Measurements from ENCODE around the gene ACTR1B.
A peak's percentile ranks its signal among the peaks of the same experiment; 100 is the strongest.
"Not testable (repeated sequence)": the region's sequence is repeated elsewhere in the genome, so short reads cannot be mapped to it uniquely, and the experiment has no call there.

The ACTR1B gene

GRCh38 chr2:97663962-97664635, at the start of gene ACTR1B:
Gene ACTR1B (minus strand): TSS chr2:97664044. CDS start chr2:97663890, 154 bp downstream.
- peak; percentile 94 to 95 for DNase-seq (ENCODE audit: low read depth in 2 of 2)

GRCh38 chr2:97712693-97713295, 49.0 kb upstream of the ACTR1B start:
- DNase-seq (ENCODE audit: low read depth in 2 of 2): no peak

GRCh38 chr2:97712175-97712574, 48.3 kb upstream of the ACTR1B start:
- DNase-seq (ENCODE audit: low read depth in 2 of 2): not testable (repeated sequence)

- no peak for DNase-seq (ENCODE audit: low read depth in 2 of 2)
These were observed 47.5 kb upstream of the ACTR1B start for GRCh38 chr2:97711394-97711711.

- no peak for DNase-seq (ENCODE audit: low read depth in 2 of 2)
These were observed 44.8 kb upstream of the ACTR1B start for GRCh38 chr2:97708608-97709007.

- no peak for DNase-seq (ENCODE audit: low read depth in 2 of 2)
These were observed 44.2 kb upstream of the ACTR1B start for GRCh38 chr2:97708048-97708380.

- DNase-seq (ENCODE audit: low read depth in 2 of 2): no peak
These were observed 43.7 kb upstream of the ACTR1B start for GRCh38 chr2:97707362-97708047.

GRCh38 chr2:97706708-97707345, 43.0 kb upstream of the ACTR1B start:
- DNase-seq (ENCODE audit: low read depth in 2 of 2): no peak

GRCh38 chr2:97706112-97706511, 42.3 kb upstream of the ACTR1B start:
- no peak for DNase-seq (ENCODE audit: low read depth in 2 of 2)

- no peak for DNase-seq (ENCODE audit: low read depth in 2 of 2)
These were observed 41.1 kb upstream of the ACTR1B start for GRCh38 chr2:97704989-97705388.

GRCh38 chr2:97703741-97704140, 39.9 kb upstream of the ACTR1B start:
- no peak for DNase-seq (ENCODE audit: low read depth in 2 of 2)

- DNase-seq (ENCODE audit: low read depth in 2 of 2): no peak
These were observed 39.1 kb upstream of the ACTR1B start for GRCh38 chr2:97702731-97703470.

- no peak for DNase-seq (ENCODE audit: low read depth in 2 of 2)
These were observed 38.1 kb upstream of the ACTR1B start for GRCh38 chr2:97701851-97702465.

GRCh38 chr2:97701186-97701585, 37.3 kb upstream of the ACTR1B start:
- no peak for DNase-seq (ENCODE audit: low read depth in 2 of 2)

GRCh38 chr2:97699765-97700444, 36.1 kb upstream of the ACTR1B start:
- DNase-seq (ENCODE audit: low read depth in 2 of 2): peak; percentile 16 to 30

GRCh38 chr2:97698530-97698929, 34.7 kb upstream of the ACTR1B start:
- DNase-seq (ENCODE audit: low read depth in 2 of 2): no peak

- DNase-seq (ENCODE audit: low read depth in 2 of 2): peak; percentile 47 to 52
These were observed 33.7 kb upstream of the ACTR1B start for GRCh38 chr2:97697252-97698235.

GRCh38 chr2:97695744-97696143, 31.9 kb upstream of the ACTR1B start:
- DNase-seq (ENCODE audit: low read depth in 2 of 2): no peak

- no peak for DNase-seq (ENCODE audit: low read depth in 2 of 2)
These were observed 29.6 kb upstream of the ACTR1B start for GRCh38 chr2:97693476-97693875.

GRCh38 chr2:97691166-97691565, 27.3 kb upstream of the ACTR1B start:
- DNase-seq (ENCODE audit: low read depth in 2 of 2): no peak

All from fibroblast of skin of left quadriceps (primary cell).